ENCODE results near the gene SUGT1.
A peak's percentile ranks its signal among the peaks of the same experiment; 100 is the strongest.
"Not testable (repeated sequence)": the region's sequence is repeated elsewhere in the genome, so short reads cannot be mapped to it uniquely, and the experiment has no call there.

SUGT1 gene

DNA sequence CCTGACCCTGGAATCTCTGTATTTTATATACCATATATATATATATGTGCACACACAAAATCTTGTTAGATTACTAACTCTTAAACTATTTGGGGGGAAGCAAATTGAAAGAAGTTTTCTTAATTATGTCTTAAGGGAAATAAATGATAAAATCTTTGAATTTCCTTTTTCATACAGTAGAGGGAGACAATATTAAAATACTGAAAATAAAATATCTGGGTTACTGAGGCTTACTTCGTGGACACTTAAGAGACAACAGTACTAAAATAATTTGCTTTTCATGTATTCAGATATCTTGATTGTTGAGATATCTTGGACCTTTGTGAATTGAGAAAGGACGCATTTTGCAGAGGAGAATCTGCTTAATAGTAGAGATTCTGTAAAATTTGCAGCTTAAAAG, 17.0 kb downstream of the SUGT1 start:
- no peak for DNase-seq (ENCODE audit: low spot score)

DNA sequence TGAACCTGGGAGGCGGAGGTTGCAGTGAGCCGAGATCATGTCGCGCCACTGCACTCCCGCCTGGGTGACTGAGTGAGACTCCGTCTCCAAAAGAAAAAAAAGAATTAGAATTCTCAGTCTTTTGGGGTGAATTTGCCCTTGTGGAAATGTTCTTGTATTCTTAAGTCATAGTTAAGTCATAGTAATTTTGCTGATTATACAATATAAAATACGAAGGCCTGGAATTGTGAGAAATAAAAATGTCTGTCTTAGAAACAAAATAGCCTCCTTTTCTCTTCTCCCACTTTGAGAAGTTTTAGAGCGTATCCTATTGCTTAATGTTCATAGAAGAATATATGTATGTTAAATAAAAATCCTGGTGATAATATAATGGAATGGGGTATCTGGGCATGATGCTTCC, 18.1 kb downstream of the SUGT1 start:
- DNase-seq (ENCODE audit: low spot score): no peak

- no peak for DNase-seq (ENCODE audit: low spot score)
Observed at GRCh38 chr13:52673465-52673864, 20.8 kb downstream of the SUGT1 start.

- no peak for DNase-seq (ENCODE audit: low spot score)
Observed at GRCh38 chr13:52677823-52678222, 25.2 kb downstream of the SUGT1 start.

- DNase-seq (ENCODE audit: low spot score): not testable (repeated sequence)
Observed at GRCh38 chr13:52685806-52686205, 33.2 kb downstream of the SUGT1 start.

GRCh38 chr13:52686376-52686775, 33.7 kb downstream of the SUGT1 start:
- no peak for DNase-seq (ENCODE audit: low spot score)

- no peak for DNase-seq (ENCODE audit: low spot score)
Observed at GRCh38 chr13:52695856-52696255, 43.2 kb downstream of the SUGT1 start.

- no peak for DNase-seq (ENCODE audit: low spot score)
Observed at GRCh38 chr13:52696566-52696965, 43.9 kb downstream of the SUGT1 start.

GRCh38 chr13:52701728-52702465, 49.3 kb downstream of the SUGT1 start:
- DNase-seq (ENCODE audit: low spot score): no peak

DNA sequence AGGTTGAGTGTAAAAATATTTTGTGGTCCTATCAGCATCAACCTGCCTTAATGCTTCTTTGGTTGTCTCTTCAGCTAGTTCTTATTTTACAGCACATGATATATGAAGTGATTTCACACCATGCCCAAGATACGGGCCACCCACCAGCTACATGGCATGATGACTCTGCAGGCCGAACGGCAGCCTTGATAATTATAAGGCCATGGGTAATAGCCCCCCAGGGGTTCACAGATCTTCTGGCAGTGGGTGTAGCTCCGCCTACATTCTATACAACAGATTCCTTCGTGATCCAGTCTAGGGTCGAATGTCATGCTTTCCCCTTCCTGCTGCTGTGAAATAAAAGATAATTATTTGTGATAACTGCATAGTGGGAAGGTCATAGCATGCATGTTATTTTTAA, 50.8 kb downstream of the SUGT1 start:
- DNase-seq (ENCODE audit: low spot score): no peak

DNA sequence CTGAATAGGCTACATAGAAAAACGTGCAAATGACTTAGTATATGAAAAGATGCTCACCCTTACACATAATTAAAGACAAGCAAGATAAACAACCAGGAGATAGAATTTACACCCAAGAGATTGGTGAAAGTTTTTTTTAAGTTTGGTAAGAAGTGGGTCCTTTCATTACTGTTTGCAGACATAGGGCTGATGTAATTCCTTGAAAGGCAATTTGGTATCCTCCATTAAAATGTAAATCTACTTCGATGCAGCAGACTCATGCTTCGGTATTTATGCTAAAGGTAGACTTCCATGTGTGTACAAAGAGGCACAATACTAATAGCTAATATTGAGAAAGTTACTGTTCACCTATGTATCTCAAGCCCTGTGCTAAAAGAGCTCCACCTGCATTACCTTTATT, 53.4 kb downstream of the SUGT1 start:
- DNase-seq (ENCODE audit: low spot score): no peak

- peak; percentile 39 for DNase-seq (ENCODE audit: low spot score)
Observed at GRCh38 chr13:52707375-52707774, 54.7 kb downstream of the SUGT1 start.

DNA sequence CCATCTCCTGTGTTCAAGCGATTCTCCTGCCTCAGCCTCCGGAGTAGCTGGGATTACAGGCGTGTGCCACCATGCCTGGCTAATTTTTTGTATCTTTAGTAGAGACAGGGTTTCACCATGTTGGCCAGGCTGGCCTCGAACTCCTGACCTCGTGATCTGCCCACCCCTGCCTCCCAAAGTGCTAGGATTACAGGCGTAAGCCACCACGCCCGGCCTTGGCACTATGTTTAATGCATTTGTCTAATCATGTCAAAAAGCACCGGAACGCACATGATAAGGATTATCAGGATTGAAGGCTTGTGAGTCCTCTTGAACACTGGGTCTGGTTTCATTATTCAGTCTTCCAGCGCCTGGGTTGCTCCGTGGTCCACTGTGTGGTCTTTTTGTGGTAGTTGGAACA, 55.6 kb downstream of the SUGT1 start:
- peak; percentile 43 for DNase-seq (ENCODE audit: low spot score)

GRCh38 chr13:52711286-52711685, 58.6 kb downstream of the SUGT1 start:
- DNase-seq (ENCODE audit: low spot score): no peak

- no peak for DNase-seq (ENCODE audit: low spot score)
Observed at GRCh38 chr13:52712385-52712784, 59.7 kb downstream of the SUGT1 start.

- no peak for DNase-seq (ENCODE audit: low spot score)
Observed at GRCh38 chr13:52713894-52714293, 61.3 kb downstream of the SUGT1 start.

DNA sequence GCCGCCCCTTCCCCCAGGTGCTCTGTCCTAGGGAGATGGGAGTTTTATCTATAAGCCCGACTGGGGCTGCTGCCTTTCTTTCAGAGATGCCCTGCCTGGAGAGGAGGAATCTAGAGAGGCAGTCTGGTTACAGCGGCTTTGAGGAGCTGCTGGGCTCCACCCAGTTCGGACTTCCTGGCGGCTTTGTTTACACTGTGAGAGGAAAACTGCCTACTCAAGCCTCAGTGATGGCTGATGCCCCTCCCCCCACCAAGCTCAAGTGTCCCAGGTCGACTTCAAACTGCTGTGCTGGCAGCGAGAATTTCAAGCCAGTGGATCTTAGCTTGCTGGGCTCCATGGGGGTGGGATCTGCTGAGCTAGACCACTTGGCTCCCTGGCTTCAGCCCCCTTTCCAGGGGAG, 68.3 kb downstream of the SUGT1 start:
- not testable (repeated sequence) for DNase-seq (ENCODE audit: low spot score)

DNA sequence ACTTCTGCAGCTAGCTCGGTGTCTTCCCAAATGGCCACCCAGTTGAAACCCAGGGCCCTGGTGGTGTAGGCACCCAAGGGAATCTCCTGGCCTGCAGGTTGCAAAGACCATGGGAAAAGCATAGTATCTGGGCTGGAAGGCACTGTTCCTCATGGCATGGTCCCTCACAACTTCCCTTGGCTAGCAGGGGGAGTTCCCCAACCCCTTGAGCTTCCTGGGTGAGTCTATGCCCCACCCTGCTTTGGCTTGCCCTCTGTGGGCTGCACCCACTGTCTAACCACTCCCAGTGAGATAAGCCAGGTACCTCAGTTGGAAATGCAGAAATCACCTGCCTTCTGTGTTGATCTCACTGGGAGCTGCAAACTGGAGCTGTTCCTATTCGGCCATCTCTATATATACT, 68.7 kb downstream of the SUGT1 start:
- DNase-seq (ENCODE audit: low spot score): not testable (repeated sequence)

DNA sequence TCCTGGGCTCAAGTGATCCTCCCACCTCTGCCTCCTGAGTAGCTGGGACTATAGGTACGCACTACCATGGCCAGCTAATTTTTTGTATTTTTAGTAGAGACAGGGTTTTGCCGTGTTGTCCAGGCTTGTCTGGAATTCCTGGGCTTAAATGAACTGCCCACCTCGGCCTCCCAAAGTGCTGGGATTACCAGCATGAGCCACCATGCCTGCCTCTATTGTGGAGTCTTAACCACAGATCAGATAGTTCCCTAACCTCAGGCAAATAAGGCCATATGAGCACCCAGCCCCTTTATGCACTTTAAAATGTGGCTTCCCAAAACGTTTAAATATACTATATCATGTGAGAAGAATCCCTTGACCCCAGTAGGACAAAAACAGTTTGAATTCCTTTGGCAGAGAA, 70.5 kb downstream of the SUGT1 start:
- DNase-seq (ENCODE audit: low spot score): no peak

DNA sequence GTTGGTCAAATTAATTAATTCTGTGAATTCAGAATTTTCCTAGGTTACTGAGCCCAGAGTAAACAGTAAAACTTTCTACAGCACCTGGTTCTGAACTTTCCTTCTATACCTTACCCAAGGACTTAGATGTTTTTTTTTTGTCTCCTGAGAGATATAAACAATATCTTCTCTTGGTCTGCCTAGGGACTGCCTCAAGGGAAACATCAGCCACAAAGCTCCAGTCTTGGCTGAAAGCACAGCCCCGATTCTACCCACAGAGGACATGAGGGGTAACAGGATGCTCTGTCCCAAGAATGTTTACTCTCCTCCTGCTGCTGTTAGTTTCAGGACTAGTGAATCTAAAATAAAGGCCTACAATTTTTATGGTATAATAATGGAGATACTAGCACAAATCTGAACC, 72.7 kb downstream of the SUGT1 start:
- no peak for DNase-seq (ENCODE audit: low spot score)

GRCh38 chr13:52726258-52726657, 73.6 kb downstream of the SUGT1 start:
- DNase-seq (ENCODE audit: low spot score): no peak

DNA sequence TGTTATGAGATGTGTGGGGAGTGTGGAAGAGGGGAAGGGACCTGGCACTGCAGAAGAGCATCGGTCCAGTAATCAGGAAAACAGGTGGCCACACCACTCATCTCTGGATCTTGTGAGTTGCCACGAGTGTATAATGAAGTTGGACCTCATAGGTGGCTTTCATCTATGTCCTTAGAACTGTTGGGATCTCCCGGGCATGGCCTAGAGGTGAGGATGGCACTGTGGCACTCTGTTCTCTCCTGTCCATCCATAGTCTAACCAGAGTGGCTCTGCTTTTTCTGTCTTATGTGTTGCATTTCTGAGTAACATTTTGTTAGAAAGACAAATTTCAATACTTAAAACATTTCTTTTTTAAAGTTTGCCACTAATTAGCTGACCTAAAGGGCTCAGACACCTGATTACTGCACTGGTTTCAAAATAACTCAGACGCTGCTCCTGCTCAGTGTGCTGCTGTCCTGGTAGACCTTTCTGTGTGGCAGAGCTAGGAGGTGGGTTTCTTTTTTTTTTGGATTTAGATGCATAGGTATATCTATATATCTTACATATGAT, 81.5 kb downstream of the SUGT1 start:
- no peak for DNase-seq (ENCODE audit: low spot score)

GRCh38 chr13:52736891-52737290, 84.3 kb downstream of the SUGT1 start:
- DNase-seq (ENCODE audit: low spot score): no peak

DNA sequence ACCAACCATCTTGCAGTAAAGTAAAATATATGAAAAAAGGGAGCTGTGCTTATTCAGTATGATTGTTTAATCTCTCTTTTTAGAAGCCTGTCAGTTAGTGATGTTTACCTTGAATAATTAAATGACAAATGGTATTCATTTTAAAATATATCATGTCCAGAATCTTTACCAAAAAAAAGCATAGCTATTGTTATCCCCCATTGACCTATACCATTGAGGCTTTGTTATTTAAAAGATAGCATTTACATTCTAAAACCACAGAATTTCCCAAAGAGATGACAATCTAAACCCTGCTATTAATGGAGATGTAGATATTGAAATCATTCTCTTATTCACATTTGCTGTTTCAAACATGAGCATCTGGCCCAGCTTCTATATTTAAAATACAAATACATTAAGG, 84.8 kb downstream of the SUGT1 start:
- DNase-seq (ENCODE audit: low spot score): no peak

Measured in D341Med (cell line).